HG02610 (cell line): ENCODE data around the gene KCTD2.

Source experiments
- ATAC-seq: cut with Tn5 transposase; IDR thresholded peaks from one replicate; pipeline ENCODE4 v1.9.1; 2021; ENCODE audit warnings: mild to moderate bottlenecking, moderate library complexity; ENCODE audit not compliant: unreplicated experiment

Gene KCTD2

DNA sequence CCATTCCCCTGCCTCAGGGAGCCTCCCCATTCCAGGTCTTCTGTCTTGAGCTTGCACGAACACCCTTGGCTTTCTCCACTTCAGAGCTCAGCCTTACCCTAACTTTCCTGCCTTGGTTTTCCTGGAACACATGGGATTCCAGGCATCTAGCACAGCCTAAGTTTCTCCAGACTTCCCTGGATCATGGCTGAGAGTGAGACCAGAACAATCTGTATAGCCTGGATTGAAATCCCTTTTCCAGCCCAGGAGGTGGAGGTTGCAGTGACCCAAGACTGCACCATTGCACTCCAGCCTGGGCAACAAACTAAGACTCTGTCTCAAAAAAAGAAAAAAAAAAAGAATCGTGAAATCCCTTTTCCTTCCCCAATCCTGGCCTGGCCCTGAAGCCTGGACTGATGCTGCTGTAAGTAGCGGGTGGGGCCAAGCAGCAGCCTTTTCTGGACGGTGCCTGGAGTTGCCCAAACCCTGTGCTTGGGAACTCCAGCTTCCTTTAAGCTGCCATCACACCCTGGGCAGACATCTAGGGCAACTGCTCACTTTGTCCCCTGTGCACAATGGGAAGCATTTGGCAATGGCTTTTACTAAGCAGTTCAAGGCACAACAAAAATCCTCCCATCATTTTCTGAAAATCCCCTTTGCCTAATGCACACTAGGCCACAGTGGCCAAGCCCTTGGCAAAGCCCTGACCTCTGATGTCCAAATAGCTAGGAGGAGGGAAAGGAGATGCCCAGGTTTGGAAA lies 28.7 kb downstream of the KCTD2 start:
- ATAC-seq, result no peak

DNA sequence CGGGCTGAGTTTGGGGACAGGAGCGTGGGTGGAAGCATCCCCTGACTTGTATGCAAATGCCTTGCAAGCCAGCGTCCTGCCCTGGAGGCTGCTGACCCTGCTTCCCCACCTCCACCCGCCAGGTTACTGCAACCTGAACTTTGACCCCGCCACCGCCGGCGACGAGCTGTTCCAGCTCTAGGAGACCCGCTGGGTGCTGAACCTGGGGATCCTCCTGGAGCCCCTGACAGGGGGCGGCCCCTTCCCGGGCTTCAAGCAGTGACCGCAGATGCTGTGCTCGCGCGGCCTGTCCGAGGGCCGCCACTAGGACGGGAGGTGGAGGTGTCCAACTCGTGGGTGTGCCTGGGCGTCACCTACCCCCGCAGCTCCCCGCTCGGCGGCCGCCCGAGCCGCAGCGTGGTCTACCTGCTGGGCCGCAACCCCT lies 30.1 kb downstream of the KCTD2 start:
- ATAC-seq, result no peak

DNA sequence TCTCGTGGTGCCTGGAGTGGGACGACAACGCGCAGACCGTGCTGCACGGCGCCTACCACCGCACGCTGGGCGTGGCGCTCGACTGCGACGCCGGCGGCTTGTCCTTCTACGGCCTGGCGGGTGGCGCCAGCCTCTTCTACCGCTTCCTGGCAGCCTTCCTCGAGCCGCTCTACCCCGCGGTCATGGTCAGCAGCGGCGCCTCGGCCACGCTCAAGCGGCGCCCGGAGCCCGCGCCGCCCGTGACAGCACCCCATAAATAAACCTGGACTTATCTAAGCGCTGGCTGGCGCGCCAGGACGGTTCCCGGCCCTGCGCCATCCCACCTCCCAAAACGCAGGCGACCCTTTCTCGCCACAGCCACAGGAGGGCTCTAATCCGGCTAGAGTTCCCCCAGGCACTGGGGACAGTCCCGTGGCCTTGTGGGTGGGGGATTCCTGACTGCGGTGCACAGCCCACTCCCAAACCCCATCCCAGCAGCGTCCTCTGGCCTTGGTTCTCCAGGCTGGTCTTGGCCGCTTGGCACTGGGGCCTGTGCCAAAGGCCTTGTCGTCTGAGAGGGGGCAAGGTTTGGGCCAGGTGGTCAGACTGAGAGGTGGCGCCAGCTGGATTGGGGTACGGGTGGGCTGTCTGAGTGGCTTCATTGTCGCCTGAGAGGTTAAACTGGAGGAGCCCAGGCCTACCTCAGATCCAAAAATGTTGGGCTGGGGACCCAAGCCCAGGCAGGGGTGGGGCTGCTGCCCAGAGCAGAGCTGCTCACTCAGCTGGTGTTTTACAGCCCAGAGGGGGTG lies 30.7 kb downstream of the KCTD2 start:
- ATAC-seq, result no peak

- ATAC-seq, result no peak
These were observed 31.4 kb downstream of the KCTD2 start for GRCh38 chr17:75078284-75079022.

DNA sequence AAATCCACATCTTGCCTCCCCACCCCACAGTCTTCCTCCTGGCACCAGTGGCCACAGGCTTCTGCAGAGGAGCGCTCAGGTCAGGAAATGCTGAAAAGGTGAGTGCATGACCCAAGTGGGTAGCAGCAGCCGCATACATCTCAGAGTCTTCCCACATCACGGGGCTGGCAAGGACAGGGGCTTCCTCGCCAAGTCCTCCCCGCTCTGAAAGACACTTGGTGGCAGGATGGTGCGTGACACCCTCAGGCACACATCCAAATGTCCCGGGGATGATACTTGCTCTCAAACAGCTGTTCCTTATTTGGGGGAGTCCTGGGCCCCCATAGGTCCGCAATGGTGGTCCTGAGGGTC lies 32.0 kb downstream of the KCTD2 start:
- no peak for ATAC-seq

- no peak for ATAC-seq
These were observed 34.9 kb downstream of the KCTD2 start for GRCh38 chr17:75081611-75082540.

- ATAC-seq, result no peak
These were observed 35.7 kb downstream of the KCTD2 start for GRCh38 chr17:75082683-75083082.

DNA sequence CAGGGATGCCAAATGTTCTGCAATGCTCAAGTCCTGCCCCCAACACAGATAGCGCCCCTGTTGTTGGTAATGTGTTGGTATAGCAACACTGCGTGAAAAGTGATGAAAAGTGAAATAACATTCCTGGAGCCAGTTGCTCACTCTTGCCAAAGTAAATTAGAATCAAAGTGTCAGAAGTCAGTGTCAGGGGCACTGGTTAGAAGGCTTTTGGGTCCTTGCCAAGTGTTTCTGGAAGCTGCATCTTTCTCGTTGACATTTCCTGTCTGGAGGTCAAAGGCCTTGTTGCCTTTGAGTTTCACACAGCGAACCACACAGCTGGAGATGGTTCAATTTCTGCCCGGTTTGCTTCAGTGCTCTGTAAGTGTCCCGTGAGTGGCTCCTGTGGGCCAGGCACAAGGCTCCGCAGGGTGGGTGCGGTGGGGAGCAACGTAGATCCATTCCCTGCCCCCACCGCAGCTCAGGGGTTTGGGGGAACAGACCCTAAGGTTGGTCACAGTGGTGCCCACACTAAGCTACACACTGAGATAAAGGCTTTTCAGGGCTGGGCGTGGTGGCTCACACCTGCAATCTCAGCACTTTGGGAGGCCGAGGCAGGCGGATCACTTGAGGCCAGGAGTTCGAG lies 37.1 kb downstream of the KCTD2 start:
- ATAC-seq, result no peak

DNA sequence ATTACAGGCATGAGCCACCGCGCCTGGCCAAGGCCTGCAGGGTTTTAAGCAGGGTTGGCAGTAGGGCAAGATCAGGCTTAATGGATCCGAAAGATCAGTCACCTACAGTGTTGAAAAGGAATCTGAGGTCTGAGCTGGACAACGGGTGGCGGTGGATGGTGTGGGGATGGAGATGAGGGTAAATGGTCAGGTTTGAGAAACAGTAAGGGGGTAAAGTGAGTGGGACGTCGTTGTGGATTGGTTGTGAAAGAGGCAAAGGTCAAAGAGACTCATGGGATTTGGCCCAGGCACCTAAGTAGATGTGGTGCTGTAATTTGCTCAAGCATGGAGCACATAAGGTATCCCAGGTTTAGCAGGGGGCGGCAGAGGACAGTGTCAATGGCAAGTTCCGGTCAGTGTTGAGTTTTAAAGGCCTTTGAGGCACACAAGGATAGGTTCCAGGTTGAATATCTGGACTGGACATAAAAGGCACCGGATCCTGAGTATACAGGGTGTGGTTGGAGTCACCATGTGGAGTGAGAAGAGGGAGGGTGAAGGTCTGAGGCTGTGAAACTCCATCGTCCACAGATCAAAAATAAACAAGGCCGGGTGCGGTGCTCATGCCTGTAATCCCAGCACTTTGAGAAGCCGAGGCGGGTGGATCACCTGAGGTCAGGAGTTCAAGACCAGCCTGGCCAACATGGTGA lies 39.6 kb downstream of the KCTD2 start:
- no peak for ATAC-seq

DNA sequence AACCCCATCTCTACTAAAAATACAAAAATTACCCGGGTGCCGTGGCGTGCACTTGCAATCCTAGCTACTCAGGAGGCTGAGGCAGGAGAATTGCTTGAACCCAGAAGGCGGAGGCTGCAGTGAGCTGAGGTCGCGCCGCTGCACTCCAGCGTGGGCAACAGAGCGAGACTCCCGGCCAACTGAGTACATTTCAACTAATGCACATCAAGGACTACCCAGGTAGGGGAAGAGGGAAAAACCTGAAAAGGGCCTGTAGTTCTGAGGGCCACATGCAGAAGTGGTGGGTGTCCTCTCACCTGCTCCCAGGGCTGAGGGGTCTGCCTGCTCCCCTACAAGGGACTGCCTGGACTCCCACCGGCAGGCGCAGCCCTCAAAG lies 40.1 kb downstream of the KCTD2 start:
- no peak for ATAC-seq

DNA sequence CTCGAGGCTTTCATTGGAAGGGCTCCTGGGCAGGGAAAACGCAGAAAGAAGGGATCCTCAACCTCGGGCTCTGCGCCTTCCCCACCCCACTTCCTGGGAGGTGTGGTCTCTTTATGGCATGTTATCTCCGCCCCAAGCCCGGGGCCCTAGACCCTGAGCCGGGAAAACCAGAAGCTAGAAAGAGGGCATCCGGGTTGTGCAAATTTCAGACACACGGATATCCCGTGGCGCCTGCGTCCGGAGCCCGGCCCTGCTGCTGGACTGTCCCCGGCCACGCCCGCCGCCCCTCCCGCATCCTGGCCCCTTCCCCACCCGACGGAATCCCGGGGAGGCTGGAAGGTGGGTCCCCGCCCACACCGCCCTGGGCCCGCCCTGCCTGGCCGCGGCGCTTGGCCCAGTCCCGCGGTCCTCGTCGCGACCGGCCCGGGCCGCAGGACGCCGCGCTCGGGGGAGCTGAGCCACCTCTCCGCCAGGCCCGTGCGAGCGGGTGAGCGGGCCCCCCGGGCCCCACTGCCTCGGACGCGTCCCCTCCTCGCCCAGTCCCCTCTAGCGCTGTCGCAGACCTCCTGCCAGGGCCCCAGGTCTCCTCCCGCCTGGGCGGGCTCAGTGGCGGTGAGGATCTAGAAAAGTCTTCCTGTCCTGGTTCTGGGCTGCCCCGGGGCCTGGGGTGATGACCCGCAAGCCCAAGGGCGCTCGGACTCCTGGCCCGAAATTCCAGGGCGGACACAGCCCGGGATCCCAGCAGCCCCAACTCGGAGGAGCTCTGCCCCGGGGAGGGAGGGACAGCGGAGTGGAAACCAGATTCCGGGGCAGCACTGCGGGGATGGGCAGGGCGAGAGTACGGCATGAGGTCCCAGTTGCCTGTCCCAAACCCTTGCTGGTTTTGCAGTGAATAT lies 40.8 kb downstream of the KCTD2 start, which contains the start of gene SLC16A5:
Gene SLC16A5 (plus strand): TSS at position 397 of the 896 bp plus-strand sequence. CDS start 5,683 bp downstream, outside the sequence.
- ATAC-seq, result no peak

- no peak for ATAC-seq
These were observed 41.7 kb downstream of the KCTD2 start for GRCh38 chr17:75088465-75089417.

GRCh38 chr17:75090871-75091854 lies 44.1 kb downstream of the KCTD2 start:
- ATAC-seq, result no peak

DNA sequence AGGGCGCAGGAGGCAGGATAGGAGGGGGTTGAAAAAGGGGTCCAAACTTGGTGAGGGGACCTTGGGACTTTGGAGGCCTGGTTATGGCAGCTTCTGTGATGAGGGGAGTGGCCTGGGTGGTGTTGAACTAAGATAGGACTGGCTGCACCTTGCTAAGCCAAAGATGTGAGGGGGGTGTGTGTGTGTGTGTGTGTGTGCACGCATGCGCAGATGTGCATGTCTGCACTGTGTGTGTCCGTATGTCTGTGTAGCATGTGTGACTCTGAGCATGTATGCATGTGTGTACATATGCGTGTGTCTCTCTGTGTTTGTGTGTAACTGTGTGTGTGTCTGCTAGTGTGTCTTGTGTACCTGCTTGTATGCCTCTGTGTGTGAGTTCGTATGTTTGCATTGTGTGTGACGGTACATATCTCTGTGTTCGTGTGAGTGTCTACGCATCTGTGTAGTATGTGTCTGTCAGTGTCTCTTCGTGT lies 44.9 kb downstream of the KCTD2 start:
- no peak for ATAC-seq

GRCh38 chr17:75093548-75094158 lies 46.6 kb downstream of the KCTD2 start:
- ATAC-seq, result no peak
